Liver (tissue), 9 donors: ENCODE results near the gene MPC1. TPM values are rescaled to one million over a fixed set of nuclear protein-coding genes. Genes with fewer than 3 reads are reported as not detected.

Experiments used
- DNase-seq: peaks from one replicate; pipeline ENCODE4 v3.0.0-alpha.2; 2017; ENCODE audit warnings: low spot score
- H3K27ac ChIP-seq, 2 donors: one replicate each; pipeline ENCODE4 v1.7.0; 2013; ENCODE audit warnings: inconsistent platforms in 2 of 2, low read length in 2 of 2, control low read depth in 1 of 2, low read depth in 1 of 2, mild to moderate bottlenecking in 1 of 2
- H3K27me3 ChIP-seq, 4 donors: one replicate each; pipeline versions ENCODE4 v1.6.1 to v1.7.0; 2013; ENCODE audit warnings: low read length in 3 of 4, inconsistent platforms in 1 of 4, mild to moderate bottlenecking in 1 of 4, moderate library complexity in 1 of 4; ENCODE audit not compliant: control insufficient read depth in 4 of 4, insufficient read depth in 4 of 4
- H3K36me3 ChIP-seq, 4 donors: one replicate each; pipeline versions ENCODE4 v1.6.1 to v1.7.0; 2013; ENCODE audit warnings: low read length in 3 of 4, mild to moderate bottlenecking in 3 of 4, low read depth in 1 of 4, moderate library complexity in 1 of 4; ENCODE audit not compliant: control insufficient read depth in 4 of 4, insufficient read depth in 3 of 4
- H3K4me1 ChIP-seq, 4 donors: one replicate each; pipeline versions ENCODE4 v1.6.1 to v1.7.0; 2013; ENCODE audit warnings: low read length in 3 of 4, mild to moderate bottlenecking in 3 of 4, moderate library complexity in 1 of 4; ENCODE audit not compliant: control insufficient read depth in 4 of 4, insufficient read depth in 4 of 4
- H3K4me3 ChIP-seq, 3 donors: one replicate each; pipeline versions ENCODE4 v1.6.1 to v1.7.0; 2013; ENCODE audit warnings: low read length in 3 of 3, control low read depth in 1 of 3, low read depth in 1 of 3, mild to moderate bottlenecking in 1 of 3
- H3K9ac ChIP-seq, 2 donors: one replicate each; pipeline ENCODE4 v1.7.0; 2013; ENCODE audit warnings: low read length in 2 of 2, mild to moderate bottlenecking in 2 of 2, moderate library complexity in 2 of 2, control low read depth in 1 of 2, low read depth in 1 of 2
- H3K9me3 ChIP-seq, 4 donors: one replicate each; pipeline versions ENCODE4 v1.6.1 to v1.7.0; 2013; ENCODE audit warnings: low read length in 3 of 4; ENCODE audit not compliant: control insufficient read depth in 4 of 4
- FOXA1 ChIP-seq: IDR thresholded peaks from 2 replicates; pipeline ENCODE4 v1.6.1; 2016; ENCODE audit warnings: antibody characterized with exemption
- FOXA2 ChIP-seq: IDR thresholded peaks from 2 replicates; pipeline ENCODE4 v1.6.1; 2016; ENCODE audit warnings: antibody characterized with exemption
- GABPA ChIP-seq, 2 donors: IDR thresholded peaks in 1 of 2; conservative IDR thresholded peaks in 1 of 2; 2 replicates each; pipeline ENCODE4 v1.6.1; 2016; ENCODE audit warnings: antibody characterized with exemption in 2 of 2, mild to moderate bottlenecking in 1 of 2, moderate library complexity in 1 of 2
- HNF4A ChIP-seq, 2 donors: conservative IDR thresholded peaks; 2 replicates each; pipeline ENCODE4 v1.6.1; 2016; ENCODE audit warnings: antibody characterized with exemption in 2 of 2, mild to moderate bottlenecking in 2 of 2
- HNF4G ChIP-seq: IDR thresholded peaks from 2 replicates; pipeline ENCODE4 v1.6.1; 2016; ENCODE audit warnings: antibody characterized with exemption
- JUND ChIP-seq, 2 donors: IDR thresholded peaks; 2 replicates each; pipeline ENCODE4 v1.6.1; 2016; ENCODE audit warnings: antibody characterized with exemption in 2 of 2
- MAX ChIP-seq: IDR thresholded peaks from 2 replicates; pipeline ENCODE4 v1.6.1; 2016; ENCODE audit warnings: antibody characterized with exemption
- NR2F2 ChIP-seq: IDR thresholded peaks from 2 replicates; pipeline ENCODE4 v1.6.1; 2016; ENCODE audit warnings: antibody characterized with exemption
- RAD21 ChIP-seq, 2 donors: IDR thresholded peaks; 2 replicates each; pipeline ENCODE4 v1.6.1; 2016; ENCODE audit warnings: antibody characterized with exemption in 2 of 2, mild to moderate bottlenecking in 2 of 2
- REST ChIP-seq: IDR thresholded peaks from 2 replicates; pipeline ENCODE4 v1.6.1; 2016; ENCODE audit warnings: antibody characterized with exemption, mild to moderate bottlenecking
- RXRA ChIP-seq, 2 donors: IDR thresholded peaks; 2 replicates each; pipeline ENCODE4 v1.6.1; 2017 to 2018; ENCODE audit warnings: antibody characterized with exemption in 2 of 2, mild to moderate bottlenecking in 1 of 2
- SP1 ChIP-seq: IDR thresholded peaks from 2 replicates; pipeline ENCODE4 v1.6.1; 2018; ENCODE audit warnings: antibody characterized with exemption, mild to moderate bottlenecking
- TAF1 ChIP-seq: conservative IDR thresholded peaks from 2 replicates; pipeline ENCODE4 v1.6.1; 2016; ENCODE audit warnings: antibody characterized with exemption, mild to moderate bottlenecking
- YY1 ChIP-seq: IDR thresholded peaks from 2 replicates; pipeline ENCODE4 v1.6.1; 2016; ENCODE audit warnings: antibody characterized with exemption, mild to moderate bottlenecking
- ZBTB33 ChIP-seq: IDR thresholded peaks from 2 replicates; pipeline ENCODE4 v1.6.1; 2016; ENCODE audit warnings: antibody characterized with exemption
- WGBS: extraction: QIAGEN DNeasy Blood & Tissue Kit; methylation state at CpG from one replicate; pipeline ENCODE4 v1.1.7; 2013; 5-methylcytosine and 5-hydroxymethylcytosine counted together
- polyA plus RNA-seq, 2 donors: library from polyadenylated mRNA; stranded (reverse) in 1 of 2; unstranded in 1 of 2; fragments of 200-250 nt in 1 of 2; fragments of >200 nt in 1 of 2; fragmentation: Nextera tagmentation in 1 of 2; extraction: Ambion mirVana in 1 of 2; gene quantifications; one replicate each; pipeline versions ENCODE4 v1.2.1 to v1.2.3, GENCODE V29; 2013 to 2015
- total RNA-seq, 2 donors: library from RNA; depleted of rRNA; stranded (reverse); fragments of >200 nt; gene quantifications; one replicate each; pipeline ENCODE4 v1.2.3, GENCODE V29; 2014
- TF ChIP-seq, protein P1 (sequence below): IDR thresholded peaks from 2 replicates; pipeline ENCODE4 v1.6.1; 2016; ENCODE audit warnings: antibody characterized with exemption
- donor health status: healthy.
- donor health status: healthy.
- donor health status: healthy.
- donor health status: healthy.
- donor health status: healthy.

Gene MPC1
- total and polyA plus RNA-seq, 4 donors = 79.7 to 478 (median 237) TPM

GRCh38 chr6:166335378-166336302, 47.1 kb downstream of the MPC1 start:
- H3K9me3 ChIP-seq = no peaks in the 10 kb centered on the region
- H3K4me3 ChIP-seq = no peak overlapping the region
- no peak for DNase-seq
- H3K27me3 ChIP-seq = no peaks in the 10 kb centered on the region
- no peak overlapping the region for H3K9ac ChIP-seq
- peaks cover 0 to 15% (median 10%) of the 10 kb centered on the region in 4 donors for H3K36me3 ChIP-seq
- H3K27ac ChIP-seq = no peak overlapping the region
- TF ChIP-seq YY1 (no peak), NR2F2 (no peak)
- 90% methylated on average over 11 of the region's 11 CpGs for WGBS
- peaks cover 4 to 14% (median 11%) of the 10 kb centered on the region in 4 donors for H3K4me1 ChIP-seq

DNA sequence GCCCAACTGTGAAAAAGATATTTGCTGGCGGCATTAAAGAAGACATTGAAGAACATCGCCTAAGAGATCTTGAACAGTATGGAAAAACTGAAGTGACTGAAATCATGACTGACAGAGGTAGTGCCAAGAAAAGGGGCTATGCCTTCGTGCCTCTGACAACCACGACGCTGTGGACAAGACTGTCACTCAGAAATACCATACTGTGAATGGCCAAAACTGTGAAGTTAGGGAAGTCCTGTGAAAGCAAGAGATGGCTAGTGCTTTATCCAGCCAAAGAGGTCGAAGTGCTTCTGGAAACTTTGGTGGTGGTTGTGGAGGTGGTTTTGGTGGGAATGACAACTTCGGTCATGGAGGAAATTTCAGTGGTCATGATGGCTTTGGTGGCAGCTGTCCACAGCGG, 47.9 kb downstream of the MPC1 start:
- H3K36me3 ChIP-seq = peaks cover 0 to 13% (median 10%) of the 10 kb centered on the region in 4 donors
- H3K4me1 ChIP-seq = peaks cover 3 to 17% (median 6%) of the 10 kb centered on the region in 4 donors
- H3K9ac ChIP-seq = no peak overlapping the region
- TF ChIP-seq RAD21 (IDR thresholded peaks at IDR 0.05) (no peak), NR2F2 (no peak), MAX (no peak), TAF1 (no peak), REST (no peak), RXRA (IDR thresholded peaks at IDR 0.05) (no peak), YY1 (no peak), HNF4G (no peak), SP1 (no peak), GABPA (IDR thresholded peaks at IDR 0.05 in 1 of 2, conservative IDR thresholded peaks at IDR 0.05 in 1 of 2) (no peak), JUND (IDR thresholded peaks at IDR 0.05) (no peak), FOXA2 (no peak), HNF4A (conservative IDR thresholded peaks at IDR 0.05) (no peak), FOXA1 (no peak), ZBTB33 (no peak)
- TF ChIP-seq, protein P1, sequence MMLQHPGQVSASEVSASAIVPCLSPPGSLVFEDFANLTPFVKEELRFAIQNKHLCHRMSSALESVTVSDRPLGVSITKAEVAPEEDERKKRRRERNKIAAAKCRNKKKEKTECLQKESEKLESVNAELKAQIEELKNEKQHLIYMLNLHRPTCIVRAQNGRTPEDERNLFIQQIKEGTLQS = no peak
- H3K27me3 ChIP-seq = no peaks in the 10 kb centered on the region
- H3K9me3 ChIP-seq = no peaks in the 10 kb centered on the region
- no peak for DNase-seq
- H3K4me3 ChIP-seq = no peak overlapping the region
- no peak overlapping the region for H3K27ac ChIP-seq
- 96% methylated on average over 8 of the region's 8 CpGs for WGBS
